GM19035 (cell line): ENCODE measurements around the gene PREX1.
A peak's percentile ranks its signal among the peaks of the same experiment; 100 is the strongest.
"Not testable (repeated sequence)": the region's sequence is repeated elsewhere in the genome, so short reads cannot be mapped to it uniquely, and the experiment has no call there.

Experiments
- ATAC-seq: cut with Tn5 transposase; IDR thresholded peaks from one replicate; pipeline ENCODE4 v1.9.1; 2021; ENCODE audit not compliant: unreplicated experiment

The PREX1 gene

DNA sequence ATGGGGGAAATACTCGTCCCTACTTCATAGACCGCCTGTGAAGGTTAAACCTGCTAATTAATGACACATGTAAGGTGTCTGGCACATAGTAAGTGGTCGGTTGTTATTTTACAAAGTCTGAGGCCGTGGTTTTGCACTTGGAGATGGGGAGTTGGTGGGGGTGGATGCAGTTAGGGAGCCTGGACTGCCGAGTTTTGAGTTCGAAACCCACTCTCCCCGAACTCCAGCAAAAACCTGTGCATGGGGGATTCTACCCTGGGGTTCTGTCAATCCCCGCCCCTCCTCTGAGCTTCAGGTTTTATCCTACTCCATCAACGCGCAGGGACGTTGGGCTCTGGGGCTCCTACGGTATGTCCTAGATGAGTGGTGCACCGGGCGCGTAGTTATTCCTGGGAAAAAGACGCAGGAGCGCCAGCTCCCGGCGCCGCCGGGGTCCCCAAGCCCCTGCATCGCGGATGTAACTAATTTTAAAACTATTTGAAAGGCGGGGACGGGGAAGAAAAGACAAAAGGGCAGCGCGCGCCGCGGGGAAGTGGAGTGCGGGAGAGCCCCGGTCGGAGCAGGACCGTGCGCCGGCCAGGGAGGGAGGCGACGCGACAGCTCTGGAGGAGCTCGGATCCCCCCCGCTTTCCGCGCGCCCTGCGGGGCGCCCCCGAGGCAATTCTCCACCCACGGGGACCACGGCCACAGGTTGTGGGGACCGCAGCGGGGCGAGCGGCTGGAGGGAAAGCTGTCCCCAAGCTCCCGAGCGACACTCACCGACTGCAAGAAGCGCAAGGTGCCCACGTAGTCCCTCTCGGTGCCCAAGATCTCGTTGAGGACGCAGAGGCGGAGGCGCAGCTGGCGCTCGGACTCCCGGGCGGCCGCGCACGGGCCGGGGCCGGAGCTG lies 672 bp downstream of the PREX1 start:
- ATAC-seq = peak; percentile 31

- not testable (repeated sequence) for ATAC-seq
These were observed 1.3 kb downstream of the PREX1 start for GRCh38 chr20:48826480-48826879.

- ATAC-seq = no peak
These were observed 1.7 kb downstream of the PREX1 start for GRCh38 chr20:48826069-48826468.

DNA sequence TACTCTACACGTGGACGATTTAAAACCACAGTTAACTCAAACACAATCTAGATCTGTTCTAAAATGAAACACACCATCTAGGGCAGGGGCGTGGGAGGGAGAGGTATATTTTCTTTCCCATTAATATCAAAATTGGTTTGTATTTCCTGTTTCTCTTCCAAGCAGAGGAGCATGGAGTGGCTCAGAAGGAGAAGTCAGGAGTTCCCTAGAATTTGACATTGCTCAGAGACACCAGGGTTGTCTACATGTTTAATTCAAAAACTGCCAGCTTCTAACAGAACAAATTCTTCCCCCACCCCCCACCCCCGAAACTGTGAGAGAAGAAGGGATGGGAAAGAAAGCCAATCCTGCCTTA lies 2.3 kb downstream of the PREX1 start:
- ATAC-seq = no peak

GRCh38 chr20:48824830-48825565 lies 2.8 kb downstream of the PREX1 start:
- no peak for ATAC-seq

- ATAC-seq = no peak
These were observed 3.8 kb downstream of the PREX1 start for GRCh38 chr20:48823960-48824498.

DNA sequence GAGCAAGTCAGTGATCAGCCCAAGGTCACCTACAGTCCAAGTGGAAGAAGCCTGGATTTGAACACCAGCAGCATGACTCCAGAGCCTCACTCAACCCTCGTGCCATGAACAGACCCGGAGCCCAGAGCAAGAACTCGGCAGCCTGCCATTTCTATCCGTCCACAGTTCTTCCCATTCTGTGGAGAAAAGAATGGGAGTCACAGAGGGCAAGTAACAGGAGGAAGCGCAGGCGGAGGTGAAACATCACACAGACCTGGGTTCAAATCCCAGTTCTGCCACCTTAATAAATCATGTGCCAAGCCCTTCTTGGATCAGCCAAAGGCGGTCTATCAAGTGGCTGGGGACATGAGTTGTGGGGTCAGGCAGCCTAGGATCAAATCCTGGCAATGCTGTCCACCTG lies 4.3 kb downstream of the PREX1 start:
- no peak for ATAC-seq

DNA sequence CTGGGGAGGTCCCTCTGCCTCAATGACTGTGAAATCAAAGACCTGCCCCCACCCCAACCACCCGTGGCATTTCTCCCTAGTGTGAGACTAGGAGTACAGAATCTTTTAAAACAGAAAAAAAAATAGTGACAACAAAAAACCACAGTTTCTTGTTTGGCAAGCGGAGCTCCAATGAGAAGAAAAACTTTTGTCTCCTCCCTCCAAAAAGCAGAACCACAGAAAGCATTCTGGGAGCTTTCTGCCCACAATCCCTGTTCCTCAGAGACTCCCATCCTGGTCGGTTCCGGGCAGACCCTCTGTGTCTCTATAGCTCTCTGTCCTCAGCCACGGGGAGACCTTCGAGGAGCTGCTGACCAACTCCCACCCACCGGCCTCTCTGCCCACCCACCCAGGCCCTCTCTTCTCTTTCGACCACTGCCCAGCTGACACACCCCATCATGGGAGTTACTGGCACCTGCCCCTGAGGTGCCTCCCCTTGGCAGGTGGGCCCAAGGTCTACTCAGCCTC lies 4.9 kb downstream of the PREX1 start:
- no peak for ATAC-seq

- no peak for ATAC-seq
These were observed 5.6 kb downstream of the PREX1 start for GRCh38 chr20:48822178-48822577.

GRCh38 chr20:48821261-48821920 lies 6.4 kb downstream of the PREX1 start:
- ATAC-seq = no peak

- ATAC-seq = no peak
These were observed 7.2 kb downstream of the PREX1 start for GRCh38 chr20:48820649-48820973.

DNA sequence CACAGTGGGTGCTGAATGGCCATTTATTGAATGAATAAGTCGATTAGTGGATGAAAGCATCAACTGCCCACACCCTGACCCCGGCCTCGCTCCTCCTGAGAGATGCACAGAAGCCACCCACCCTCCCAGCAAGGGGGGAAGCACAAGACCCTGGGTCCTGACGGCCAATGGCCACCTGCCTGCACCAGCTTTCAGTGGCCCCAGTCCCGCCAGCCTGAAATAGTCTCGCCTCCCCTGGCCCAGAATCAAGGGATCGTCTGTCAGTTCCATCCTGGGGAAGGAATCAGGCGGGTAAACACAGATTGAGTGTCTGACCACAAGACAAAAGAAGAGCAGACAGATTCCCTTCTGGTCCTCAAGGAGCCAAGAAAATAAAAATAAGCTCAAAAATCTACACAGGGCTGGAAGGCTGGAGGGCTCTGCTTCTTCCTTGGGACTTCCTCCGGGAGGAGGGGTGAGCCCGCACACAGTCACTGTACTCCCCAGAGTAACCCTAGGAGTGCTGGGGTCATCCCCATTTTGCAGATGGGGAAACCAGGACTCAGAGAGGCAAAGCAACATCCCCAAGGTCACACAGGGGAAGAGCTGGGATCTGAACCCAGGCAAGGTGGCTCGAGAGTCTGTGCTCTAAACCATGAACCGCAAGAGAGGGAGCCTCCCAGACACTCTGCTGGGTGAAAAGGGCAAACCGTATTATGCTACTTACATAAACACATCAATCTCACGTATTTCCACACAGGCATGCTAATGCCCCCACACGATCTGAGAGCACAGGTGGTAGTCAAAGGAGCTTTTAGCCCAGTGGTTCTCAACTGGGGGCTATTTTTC lies 7.8 kb downstream of the PREX1 start:
- no peak for ATAC-seq

DNA sequence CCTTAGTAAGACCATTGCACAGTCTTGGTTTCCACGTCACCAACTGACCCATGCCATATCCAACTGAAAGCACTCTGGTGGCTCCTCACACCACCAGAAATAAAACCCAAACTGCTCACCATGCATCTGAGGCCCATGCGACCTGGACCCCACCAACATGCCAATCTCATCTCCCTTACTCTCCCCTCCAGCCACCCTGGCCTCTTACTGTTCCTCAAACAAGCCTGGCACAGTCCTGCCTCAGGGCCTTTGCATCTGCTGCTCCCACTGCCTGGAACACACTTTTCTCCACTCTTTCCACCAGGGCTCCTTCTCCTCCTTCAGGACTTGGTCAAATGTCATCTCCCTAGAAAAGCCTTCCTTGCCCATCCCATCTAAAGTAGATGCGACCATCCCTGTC lies 8.7 kb downstream of the PREX1 start:
- no peak for ATAC-seq

DNA sequence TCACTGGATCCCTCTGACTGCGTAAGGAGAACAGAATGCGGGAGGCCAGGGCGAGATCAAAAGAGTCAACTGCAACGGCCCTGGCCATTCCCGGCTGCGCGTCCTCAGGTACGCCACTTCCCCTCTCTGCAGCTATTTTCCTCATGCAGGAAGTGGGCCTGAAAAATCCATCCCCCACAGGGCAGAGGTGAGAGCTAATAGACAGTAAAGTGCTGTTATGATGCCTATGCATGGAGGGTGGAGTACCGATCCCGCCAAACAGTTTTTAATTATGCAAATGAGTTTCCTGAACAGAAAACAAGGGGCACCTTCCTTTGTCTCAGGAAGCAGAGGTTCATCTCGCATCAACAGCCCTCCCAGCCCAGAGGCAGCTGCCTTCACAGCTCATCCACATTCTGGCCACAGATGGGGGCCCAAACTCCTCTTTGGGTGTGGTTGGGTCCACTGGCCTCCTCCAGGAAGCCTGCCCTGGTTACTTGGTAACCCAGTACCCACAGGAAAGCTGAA lies 9.3 kb downstream of the PREX1 start:
- ATAC-seq = no peak

DNA sequence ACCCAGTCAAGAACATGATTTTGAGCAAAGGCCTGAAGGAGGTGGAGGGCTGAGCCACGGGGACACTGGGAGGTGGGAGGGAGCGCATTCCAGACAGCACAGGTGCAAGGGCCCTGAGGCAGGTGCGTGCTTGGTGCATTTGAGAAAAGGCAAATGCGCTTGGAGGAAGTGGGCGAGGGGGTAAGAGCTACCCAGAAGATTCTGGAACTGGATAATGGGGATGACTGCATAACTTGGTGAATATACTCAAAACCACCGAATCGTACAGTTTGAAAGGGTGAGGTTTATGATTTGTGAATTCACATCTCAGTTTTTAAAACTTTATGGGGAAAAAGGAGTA lies 9.8 kb downstream of the PREX1 start:
- ATAC-seq = no peak

GRCh38 chr20:48817367-48818030 lies 10.3 kb downstream of the PREX1 start:
- ATAC-seq = no peak

- no peak for ATAC-seq
These were observed 11.3 kb downstream of the PREX1 start for GRCh38 chr20:48816282-48817205.

DNA sequence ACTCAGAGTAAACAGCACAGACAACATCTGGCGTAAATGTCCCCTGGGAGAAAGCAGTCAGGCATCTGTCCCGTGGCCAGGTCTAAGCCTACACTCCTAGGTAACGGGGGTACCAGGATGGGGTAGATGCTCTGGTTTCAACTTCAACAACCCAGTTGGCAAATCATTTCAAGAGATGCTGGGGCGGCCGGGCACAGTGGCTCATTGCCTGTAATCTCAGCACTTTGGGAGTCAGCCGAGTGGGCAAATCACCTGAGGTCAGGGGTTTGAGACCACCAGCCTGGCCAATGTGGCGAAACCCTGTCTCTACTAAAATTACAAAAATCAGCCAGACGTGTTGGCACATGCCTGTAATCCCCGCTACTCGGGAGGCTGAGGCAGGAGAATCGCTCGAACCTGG lies 12.3 kb downstream of the PREX1 start:
- ATAC-seq = no peak

DNA sequence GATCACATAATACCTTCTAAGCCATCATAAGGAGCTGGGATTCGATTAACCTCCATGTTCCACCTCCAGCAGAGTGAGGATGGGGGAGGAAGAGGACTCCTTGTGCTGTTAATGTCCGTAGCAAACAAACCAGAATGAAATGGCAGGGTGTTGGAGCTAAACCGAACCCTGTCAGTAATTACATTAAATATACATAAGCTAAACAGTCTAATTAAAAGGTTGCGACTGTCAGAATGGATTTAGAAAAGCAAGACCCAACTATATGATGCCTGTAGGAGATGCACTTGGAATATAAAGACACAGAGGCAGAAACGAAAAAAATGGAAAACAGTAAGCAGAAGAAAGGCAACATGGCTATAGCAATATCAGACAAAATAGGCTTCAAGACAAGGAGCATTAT lies 13.2 kb downstream of the PREX1 start:
- ATAC-seq = no peak
